ENCODE results near the gene GGA2.

DNA sequence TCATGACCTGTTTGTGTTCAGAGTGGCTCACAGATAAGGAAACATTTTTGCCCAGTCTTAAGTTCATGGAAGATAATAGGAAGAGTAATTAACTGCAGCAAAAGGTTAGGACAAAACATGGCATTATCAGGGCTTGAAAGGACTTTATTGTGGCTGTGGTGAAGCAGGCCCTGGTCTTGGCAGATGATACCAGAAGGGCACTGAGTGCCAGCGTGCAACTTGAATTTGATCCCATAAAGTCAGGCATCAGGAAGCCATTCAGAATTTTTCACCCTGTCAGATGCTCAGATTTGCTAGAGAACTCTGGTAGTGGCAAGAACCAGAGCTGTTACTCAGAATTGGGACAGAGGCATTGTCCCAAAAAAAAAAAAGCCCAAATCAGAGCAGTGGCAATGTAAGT lies 46.1 kb downstream of the GGA2 start:
- TF ChIP-seq CTCF (IDR thresholded peaks at IDR 0.05) (no peak), POLR2AphosphoS5 (IDR thresholded peaks at IDR 0.05) (no peak), POLR2A (IDR thresholded peaks at IDR 0.05) (no peak)

Measured in stomach (tissue), 4 donors.